ENCODE data around the gene CEP85L.
"Not testable (repeated sequence)": the region's sequence is repeated elsewhere in the genome, so short reads cannot be mapped to it uniquely, and the experiment has no call there.

- not testable (repeated sequence) for TF ChIP-seq CTCF (IDR thresholded peaks at IDR 0.05; ENCODE audit: low read depth, low read length); POLR2A (IDR thresholded peaks at IDR 0.05; ENCODE audit: extremely low read depth, insufficient read length); MAX (IDR thresholded peaks at IDR 0.05; ENCODE audit: low read depth, low read length); MYC (IDR thresholded peaks at IDR 0.05; ENCODE audit: low read depth, low read length)
These were observed 230.1 kb downstream of the CEP85L start for GRCh38 chr6:118421312-118421711.
